ENCODE data around the gene BABAM1.
A peak's percentile ranks its signal among the peaks of the same experiment; 100 is the strongest.

The BABAM1 gene

DNA sequence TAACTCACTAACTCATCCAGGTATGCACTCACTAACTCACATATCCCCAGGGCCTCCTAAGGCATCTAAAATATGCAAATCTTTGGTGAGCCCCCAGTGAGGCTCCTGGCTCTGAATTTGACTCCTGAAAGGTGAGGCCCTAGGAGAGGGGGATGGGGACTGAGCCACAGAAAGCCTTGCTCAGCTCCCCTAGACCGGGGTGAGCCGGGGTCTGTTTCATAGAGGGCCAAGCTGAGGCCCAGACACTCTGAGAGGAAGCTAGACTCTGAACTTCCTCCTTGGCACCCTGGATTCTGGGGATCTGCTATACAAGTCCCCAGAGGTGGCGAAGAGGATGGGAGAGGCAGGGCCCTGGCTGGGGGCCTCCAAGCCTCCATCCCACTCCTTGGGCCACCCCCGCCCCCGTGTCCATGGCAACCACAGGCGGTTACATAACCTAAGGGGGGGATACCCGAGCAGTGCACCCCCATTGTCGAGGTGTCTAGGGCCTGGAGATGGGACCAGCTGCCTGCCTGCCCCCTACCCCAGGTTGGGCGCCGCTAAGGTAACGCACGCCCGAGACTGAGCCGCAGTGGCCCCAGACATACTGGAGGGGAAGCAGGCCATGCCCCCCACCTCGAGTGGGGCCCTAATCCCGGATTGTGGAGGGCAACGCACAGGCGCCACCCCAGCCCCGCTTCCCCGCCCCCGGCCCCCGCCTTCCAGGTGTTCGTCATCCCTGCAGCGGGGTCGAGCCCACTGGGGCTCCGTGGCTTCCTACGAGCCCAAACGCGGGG is 35.3 kb downstream of the BABAM1 start:
- peak; percentile 26 for DNase-seq
- peaks cover 27% of the 10 kb centered on the region for H3K36me3 Mint-ChIP-seq (ENCODE audit: low read depth)
- TF ChIP-seq, protein P1, sequence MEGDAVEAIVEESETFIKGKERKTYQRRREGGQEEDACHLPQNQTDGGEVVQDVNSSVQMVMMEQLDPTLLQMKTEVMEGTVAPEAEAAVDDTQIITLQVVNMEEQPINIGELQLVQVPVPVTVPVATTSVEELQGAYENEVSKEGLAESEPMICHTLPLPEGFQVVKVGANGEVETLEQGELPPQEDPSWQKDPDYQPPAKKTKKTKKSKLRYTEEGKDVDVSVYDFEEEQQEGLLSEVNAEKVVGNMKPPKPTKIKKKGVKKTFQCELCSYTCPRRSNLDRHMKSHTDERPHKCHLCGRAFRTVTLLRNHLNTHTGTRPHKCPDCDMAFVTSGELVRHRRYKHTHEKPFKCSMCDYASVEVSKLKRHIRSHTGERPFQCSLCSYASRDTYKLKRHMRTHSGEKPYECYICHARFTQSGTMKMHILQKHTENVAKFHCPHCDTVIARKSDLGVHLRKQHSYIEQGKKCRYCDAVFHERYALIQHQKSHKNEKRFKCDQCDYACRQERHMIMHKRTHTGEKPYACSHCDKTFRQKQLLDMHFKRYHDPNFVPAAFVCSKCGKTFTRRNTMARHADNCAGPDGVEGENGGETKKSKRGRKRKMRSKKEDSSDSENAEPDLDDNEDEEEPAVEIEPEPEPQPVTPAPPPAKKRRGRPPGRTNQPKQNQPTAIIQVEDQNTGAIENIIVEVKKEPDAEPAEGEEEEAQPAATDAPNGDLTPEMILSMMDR (IDR thresholded peaks at IDR 0.05), result no peak

DNA sequence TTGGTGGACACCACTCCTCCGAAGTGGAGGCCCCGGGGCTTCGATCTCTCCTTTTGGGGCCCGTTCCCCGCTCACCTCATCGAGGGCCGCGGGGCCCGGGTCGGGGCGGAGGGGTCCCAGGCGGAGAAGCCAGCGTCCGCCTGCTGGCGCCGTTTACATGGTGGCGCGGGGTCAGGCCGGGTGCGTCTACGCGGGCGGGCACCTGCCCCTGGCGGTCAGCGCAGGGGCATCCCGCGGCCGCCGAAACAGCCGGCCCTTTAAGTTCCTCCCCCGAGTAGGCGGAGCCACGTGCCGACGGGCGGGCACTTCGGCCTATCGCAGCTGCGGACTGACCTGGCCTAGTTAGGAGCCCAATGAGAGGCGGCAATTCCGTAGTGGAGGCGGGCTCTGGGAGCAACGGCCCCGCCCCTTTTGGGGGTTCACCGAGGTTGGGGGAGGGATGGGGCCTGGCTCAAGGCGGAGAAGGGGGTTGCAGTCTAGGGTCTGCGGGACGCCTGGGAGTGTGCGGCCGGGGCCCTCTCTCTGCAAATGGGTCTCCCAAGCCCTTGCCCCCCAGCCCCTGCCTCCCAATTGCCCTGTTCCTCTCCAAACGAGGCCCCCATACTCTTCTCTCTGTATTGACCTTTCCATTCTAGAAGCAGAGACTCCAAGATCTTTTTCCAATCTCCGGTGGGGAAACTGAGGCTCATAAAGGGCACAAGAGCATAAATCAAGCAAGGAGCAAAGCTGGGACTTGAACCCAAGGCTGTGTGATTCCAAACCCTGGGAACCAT is 36.1 kb downstream of the BABAM1 start, which contains the start of gene ABHD8:
Gene ABHD8, minus strand, starts transcription at position 259 of the 773 bp plus-strand sequence. CDS start 1,809 bp downstream, outside the sequence.
- TF ChIP-seq, protein P1 (IDR thresholded peaks at IDR 0.05), result peak; percentile 72
- Mint-ChIP-seq H3K4me3 (peak within 1 kb of the TSS; percentile 74), H3K4me1 (peaks cover 38% of the 10 kb centered on the region), H3K9me3 (peaks cover 5% of the 10 kb centered on the region), H3K27ac (no peak within 1 kb of the TSS), H3K27me3 (ENCODE audit: low read depth, poor library complexity) (peaks cover 3% of the 10 kb centered on the region), H3K36me3 (ENCODE audit: low read depth) (peaks cover 19% of the 10 kb centered on the region)
- DNase-seq, result peak; percentile 98

More for the DNA sequence above, 35.3 kb downstream of the BABAM1 start:
- peaks cover 3% of the 10 kb centered on the region for H3K27me3 Mint-ChIP-seq (ENCODE audit: low read depth, poor library complexity)
- H3K4me1 Mint-ChIP-seq, result peaks cover 33% of the 10 kb centered on the region
- no peak overlapping the region for H3K27ac Mint-ChIP-seq
- peak overlapping the region; percentile 74 for H3K4me3 Mint-ChIP-seq
- peaks cover 9% of the 10 kb centered on the region for H3K9me3 Mint-ChIP-seq

DNA sequence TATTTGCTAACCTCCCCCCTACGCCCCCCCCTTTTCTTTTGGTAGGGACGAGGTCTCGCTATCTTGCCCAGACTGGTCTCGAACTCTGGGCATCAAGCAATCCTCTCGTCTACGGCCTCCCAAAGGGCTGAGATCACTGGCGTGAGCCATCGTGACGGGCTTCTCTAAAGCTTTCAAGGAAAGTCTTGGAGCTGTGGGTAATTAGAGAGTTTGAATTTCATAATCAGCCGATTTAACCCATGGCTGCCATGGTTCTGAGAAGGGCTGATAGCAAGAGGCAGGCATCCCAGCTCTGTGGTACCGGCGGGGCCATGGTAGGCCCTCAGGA is 36.7 kb downstream of the BABAM1 start:
- peaks cover 40% of the 10 kb centered on the region for H3K4me1 Mint-ChIP-seq
- peaks cover 3% of the 10 kb centered on the region for H3K27me3 Mint-ChIP-seq (ENCODE audit: low read depth, poor library complexity)
- peaks cover 13% of the 10 kb centered on the region for H3K36me3 Mint-ChIP-seq (ENCODE audit: low read depth)
- no peak overlapping the region for H3K27ac Mint-ChIP-seq
- TF ChIP-seq, protein P1 (IDR thresholded peaks at IDR 0.05), result no peak
- no peak for DNase-seq
- peaks cover under 1% of the 10 kb centered on the region for H3K9me3 Mint-ChIP-seq
- H3K4me3 Mint-ChIP-seq, result peak overlapping the region; percentile 74

DNA sequence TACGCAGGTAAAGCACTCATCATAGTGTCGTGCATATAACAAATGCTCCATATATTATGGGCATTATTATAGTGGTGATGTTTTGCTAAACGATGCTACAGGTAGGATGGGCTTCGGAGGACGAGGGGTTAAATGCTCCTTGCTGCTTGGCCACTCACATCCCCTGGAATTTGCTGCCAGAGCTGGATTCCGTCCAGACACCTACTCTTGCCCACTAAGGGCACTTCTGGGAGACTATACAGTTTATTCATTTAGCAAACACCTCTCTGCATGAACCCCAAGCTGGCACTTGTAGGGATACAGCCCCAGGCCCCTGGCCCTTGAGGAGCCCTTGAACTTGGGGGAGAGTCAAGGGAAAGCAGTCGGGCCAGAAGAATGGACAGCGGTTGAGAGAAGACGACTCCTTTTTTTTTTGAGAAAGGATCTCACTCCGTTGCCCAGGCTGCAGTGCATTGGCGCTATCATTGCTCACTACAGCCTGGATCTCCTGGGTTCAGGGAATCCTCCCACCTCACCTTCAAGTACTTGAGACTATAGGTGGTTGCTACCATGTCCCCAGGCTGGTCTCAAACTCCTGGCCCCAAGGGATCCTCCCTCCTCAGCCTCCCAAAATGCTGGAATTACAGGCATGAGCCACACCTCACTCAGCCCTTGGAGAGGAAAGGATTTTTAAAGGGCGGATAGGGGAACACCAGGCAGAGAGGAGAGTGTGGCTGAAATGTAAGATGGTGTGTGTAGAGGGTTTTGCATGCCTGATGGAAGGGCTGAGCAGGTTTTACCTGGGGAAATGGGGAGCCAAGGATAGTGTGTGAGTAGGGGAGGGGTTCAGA is 37.4 kb downstream of the BABAM1 start:
- no peak for DNase-seq
- peaks cover 45% of the 10 kb centered on the region for H3K4me1 Mint-ChIP-seq
- H3K9me3 Mint-ChIP-seq, result no peaks in the 10 kb centered on the region
- peaks cover 12% of the 10 kb centered on the region for H3K36me3 Mint-ChIP-seq (ENCODE audit: low read depth)
- H3K4me3 Mint-ChIP-seq, result peak overlapping the region; percentile 86
- H3K27ac Mint-ChIP-seq, result peak overlapping the region; percentile 93
- TF ChIP-seq, protein P1 (IDR thresholded peaks at IDR 0.05), result no peak
- peaks cover 3% of the 10 kb centered on the region for H3K27me3 Mint-ChIP-seq (ENCODE audit: low read depth, poor library complexity)

DNA sequence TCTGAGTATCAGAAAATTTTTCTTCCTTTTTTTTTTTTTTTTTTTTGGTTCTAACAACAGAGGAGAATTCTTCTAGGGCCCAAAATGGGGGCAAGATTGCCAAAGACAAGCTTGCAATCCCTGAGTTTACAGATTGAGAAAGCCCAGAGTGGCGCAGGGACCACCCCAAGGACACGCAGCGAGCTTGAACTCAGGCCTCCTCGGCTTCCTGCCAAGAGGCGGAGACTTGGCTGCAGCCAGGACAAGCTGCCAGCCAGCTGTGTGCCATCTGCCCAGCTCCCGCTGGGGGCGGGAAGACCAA is 37.9 kb downstream of the BABAM1 start:
- H3K27ac Mint-ChIP-seq, result peak overlapping the region; percentile 93
- no peaks in the 10 kb centered on the region for H3K9me3 Mint-ChIP-seq
- TF ChIP-seq, protein P1 (IDR thresholded peaks at IDR 0.05), result no peak
- peaks cover 48% of the 10 kb centered on the region for H3K4me1 Mint-ChIP-seq
- peaks cover 3% of the 10 kb centered on the region for H3K27me3 Mint-ChIP-seq (ENCODE audit: low read depth, poor library complexity)
- peak overlapping the region; percentile 86 for H3K4me3 Mint-ChIP-seq
- peaks cover 8% of the 10 kb centered on the region for H3K36me3 Mint-ChIP-seq (ENCODE audit: low read depth)
- no peak for DNase-seq

All from nephron progenitor cell (in vitro differentiated cells).